NCI-H345 treated with DMSO at 0.1 percent for 48 hours (cell line): Measurements from ENCODE around the gene SLC35G3.
"Not testable (repeated sequence)": the region's sequence is repeated elsewhere in the genome, so short reads cannot be mapped to it uniquely, and the experiment has no call there.

ENCODE experiments used
- DNase-seq: peaks from one replicate; lab custom pipeline; 2025; ENCODE audit not compliant: unreplicated experiment; lab: John Stamatoyannopoulos, UW

Gene SLC35G3

DNA sequence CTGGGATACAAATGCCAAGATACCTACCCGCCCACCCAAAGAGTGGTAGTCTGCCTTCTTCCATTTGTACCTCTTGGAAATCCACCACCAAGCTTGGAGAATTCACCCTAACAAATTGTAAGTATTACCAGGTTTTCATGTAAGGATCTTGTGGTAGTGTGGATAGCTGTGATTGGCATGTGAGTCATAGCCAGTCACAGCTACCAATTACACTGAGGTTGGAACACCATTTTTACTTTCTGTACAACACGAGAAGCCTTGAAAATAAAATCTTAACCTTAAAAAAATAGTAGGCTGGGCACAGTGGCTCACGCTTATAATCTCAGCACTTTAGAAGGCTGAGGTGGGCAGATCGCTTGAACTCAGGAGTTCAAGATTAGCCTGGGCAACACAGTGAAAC is 18.5 kb upstream of the SLC35G3 start:
- no peak for DNase-seq

DNA sequence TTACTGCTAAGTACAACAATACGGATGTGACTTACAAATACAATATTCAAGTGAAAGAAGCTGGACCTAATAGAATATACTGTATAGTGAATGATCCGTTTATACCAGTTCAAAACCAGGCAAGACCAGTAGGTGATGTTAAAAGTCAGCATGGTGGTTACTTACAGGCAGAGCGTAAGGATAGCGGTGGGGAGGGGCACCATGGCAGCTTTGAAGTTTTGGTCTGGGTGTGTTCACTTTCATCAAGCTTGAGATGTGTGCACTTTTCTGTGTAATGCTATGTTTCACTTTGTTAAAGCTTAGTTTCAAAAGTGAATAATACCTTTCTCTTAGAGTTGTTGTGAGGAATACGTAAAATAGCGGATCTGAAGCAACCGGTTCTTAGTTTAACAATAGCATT is 16.5 kb upstream of the SLC35G3 start:
- no peak for DNase-seq

DNA sequence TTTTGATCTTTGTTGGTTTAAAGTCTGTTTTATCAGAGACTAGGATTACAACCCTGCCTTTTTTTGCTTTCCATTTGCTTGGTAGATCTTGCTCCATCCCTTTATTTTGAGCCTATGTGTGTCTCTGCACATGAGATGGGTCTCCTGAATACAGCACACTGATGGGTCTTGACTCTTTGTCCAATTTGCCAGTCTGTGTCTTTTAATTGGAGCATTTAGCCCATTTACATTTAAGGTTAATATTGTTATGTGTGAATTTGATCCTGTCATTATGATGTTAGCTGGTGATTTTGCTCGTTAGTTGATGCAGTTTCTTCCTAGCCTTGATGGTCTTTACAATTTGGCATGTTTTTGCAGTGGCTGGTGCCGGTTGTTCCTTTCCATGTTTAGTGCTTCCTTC is 8.4 kb upstream of the SLC35G3 start:
- not testable (repeated sequence) for DNase-seq

DNA sequence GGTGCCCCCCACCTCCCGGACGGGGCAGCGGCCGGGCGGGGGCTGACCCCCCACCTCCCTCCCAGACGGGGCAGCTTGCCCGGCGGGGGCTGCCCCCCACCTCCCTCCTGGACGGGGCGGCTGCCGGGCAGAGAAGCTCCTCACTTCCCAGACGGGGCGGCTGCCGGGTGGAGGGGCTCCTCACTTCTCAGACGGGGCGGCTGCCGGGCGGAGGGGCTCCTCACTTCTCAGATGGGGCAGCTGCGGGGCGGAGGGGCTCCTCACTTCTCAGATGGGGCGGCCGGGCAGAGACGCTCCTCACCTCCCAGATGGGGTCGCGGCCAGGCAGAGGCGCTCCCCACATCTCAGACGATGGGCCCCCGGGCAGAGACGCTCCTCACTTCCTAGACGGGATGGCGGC is 869 bp upstream of the SLC35G3 start:
- DNase-seq = not testable (repeated sequence)

DNA sequence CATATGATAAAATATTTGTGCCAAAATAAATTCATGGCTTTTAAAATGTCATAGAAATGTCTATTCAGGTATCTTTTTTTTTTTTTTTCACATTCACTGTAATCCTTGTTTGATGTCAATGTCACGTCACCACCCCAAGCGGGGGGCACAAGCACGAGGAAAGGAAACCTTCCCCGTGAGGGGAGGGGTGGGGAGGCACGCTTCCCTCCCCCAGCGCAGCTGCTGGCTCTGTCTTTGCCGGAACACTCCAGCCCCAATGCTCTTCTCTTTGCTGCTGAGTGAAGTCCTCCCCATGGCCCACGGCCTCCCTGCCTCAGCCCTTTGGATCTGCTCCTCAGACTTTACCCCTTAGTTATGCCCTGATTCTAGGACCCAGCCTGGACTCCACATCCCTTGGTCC is 1.5 kb downstream of the SLC35G3 start:
- DNase-seq = no peak

DNA sequence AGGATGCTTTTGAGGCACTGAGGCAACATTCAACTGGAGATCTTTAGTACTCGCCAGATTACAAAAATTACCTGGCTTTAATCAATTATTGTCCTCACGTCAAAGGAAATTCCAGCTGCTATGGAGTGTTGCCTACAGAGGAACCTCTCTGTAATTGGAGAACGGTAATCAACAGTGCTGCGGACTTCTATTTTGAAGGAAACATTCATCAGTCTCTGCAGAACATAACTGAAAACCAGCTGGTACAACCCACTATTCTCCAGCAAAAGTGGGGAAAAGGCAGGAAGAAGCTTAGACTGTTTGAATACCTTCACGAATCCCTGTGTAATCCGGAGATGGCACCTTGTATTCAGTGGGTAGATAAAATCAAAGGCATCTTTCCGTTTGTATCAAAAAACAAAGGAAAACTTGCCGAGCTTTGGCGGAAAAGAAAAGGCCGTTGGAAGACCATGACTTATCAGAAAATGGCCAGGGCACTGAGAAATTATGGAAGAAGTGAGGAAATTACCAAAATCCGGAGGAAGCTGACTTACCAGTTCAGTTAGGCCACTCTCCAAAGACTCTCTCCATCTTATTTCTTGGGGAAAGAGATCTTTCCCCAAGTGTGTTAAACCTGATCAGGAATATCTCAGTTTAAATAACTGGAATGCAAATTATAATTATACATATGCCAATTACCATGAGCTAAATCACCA is 3.0 kb downstream of the SLC35G3 start:
- DNase-seq = no peak

DNA sequence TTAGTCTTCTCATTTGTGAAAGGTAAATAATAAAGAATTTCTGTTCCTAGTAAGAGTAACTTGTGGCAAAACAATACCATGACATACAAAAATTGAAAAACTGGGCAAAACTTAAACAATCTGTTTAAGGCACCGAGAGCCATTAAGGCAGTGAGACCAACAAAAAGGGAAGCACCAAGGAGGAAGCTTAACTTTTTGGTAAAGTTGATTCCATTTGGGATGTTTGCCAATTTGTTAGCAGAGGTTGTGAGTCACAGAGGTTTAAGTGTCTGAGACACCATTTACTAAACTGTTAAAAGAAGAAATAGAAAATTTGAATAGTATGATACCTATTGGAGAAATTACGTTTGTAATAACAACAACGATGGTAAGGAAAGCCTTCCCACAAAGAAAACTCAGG is 4.9 kb downstream of the SLC35G3 start:
- no peak for DNase-seq

DNA sequence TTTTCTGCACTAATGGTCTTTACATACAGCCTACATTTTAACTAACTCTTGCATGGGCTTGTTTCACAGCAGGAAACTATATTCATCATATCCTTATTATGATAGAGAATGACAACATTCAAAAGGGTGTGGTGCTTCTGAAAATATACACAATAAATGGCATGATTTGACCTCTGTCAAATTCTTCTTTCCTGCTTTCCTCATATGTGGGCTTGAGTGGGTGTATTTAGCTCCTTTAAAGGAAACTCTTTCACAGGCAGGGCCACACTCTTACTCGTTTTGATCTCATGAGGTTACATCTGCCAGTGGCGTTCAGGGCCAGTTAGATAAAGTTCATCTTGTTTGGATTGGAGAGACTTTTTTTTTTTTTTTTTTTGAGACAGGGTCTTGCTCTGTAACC is 6.1 kb downstream of the SLC35G3 start:
- no peak for DNase-seq

DNA sequence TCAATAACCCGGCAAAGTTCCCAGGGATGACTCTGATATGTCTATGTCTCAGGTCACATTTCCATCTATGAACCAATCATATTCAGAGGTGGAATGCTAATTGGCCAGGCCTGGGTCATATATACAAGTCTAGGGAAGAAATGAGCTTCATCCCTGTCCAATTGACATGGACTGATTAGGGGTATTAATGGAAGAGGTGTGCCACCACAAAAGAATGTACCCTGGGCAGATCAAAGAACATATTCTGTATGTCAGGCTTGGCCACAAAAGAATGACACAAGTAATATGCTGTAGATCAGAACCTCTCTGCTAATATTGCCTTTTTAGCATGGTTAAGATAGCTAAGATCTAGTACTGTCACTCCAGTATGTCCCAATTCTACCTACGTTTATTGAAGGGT is 6.7 kb downstream of the SLC35G3 start:
- no peak for DNase-seq

DNA sequence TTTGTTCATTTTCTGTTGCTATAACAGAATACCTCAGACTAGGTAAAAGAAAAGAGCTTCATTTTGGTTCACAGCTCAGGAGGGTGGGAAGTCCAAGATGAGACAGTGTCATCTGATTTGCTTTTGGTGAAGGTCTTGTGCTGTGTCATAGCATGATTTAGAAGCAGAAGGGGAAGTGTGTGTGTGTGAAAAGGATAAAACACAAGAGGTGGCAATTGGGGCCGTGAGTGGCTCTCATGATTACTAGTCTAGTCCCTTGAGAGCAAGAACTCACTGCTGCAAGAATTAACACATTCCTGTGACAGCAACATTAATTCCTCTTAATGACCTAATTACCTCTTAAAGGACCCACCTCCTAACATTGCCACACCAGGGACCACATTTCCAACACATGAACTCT is 8.3 kb downstream of the SLC35G3 start:
- no peak for DNase-seq

DNA sequence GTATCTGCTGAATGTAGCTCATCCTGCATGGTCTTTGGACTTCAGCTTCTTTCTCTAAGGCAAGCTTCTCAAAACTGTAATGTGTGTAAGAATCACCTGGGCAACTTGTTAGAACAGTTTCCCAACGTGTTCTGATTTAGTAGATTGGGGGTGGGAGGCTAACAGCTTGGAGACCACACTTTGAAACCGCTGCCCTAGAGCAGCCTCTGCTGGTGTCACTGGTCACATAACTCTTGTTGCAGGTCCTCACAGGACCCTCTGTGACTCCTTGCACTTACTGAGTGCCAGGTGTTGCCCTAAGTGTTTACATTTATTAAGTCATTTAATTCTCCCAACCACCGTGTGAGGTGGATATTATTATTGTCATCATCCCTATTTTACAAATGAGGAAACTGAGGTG is 9.9 kb downstream of the SLC35G3 start:
- no peak for DNase-seq

DNA sequence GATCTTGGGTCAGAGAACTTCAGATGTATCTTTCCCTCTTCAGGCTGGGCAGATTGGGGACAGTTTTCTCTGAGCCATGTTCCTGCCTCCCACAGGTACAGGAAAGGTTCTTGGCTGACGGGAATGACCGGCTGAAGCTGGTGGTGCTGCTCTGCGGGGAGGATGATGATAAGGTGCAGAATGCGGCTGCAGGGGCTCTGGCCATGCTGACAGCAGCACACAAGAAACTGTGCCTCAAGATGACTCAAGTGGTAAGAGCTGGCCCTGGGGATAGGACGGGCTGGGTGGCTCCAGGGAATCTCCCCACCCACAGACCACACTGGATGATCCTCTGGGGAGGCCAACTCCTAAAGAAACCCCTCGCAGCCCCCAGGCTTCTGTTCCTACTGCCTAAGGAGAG is 10.9 kb downstream of the SLC35G3 start:
- DNase-seq = no peak

DNA sequence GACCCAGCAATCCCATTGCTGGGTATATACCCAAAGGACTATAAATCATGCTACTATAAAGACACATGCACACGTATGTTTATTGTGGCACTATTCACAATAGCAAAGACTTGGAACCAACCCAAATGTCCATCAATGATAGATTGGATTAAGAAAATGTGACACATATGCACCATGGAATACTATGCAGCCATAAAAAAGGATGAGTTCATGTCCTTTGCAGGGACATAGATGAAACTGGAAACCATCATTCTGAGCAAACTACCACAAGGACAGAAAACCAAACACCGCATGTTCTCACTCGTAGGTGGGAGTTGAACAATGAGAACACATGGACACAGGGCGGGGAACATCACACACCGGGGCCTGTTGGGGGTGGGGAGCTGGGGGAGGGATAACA is 14.8 kb downstream of the SLC35G3 start:
- DNase-seq = not testable (repeated sequence)

DNA sequence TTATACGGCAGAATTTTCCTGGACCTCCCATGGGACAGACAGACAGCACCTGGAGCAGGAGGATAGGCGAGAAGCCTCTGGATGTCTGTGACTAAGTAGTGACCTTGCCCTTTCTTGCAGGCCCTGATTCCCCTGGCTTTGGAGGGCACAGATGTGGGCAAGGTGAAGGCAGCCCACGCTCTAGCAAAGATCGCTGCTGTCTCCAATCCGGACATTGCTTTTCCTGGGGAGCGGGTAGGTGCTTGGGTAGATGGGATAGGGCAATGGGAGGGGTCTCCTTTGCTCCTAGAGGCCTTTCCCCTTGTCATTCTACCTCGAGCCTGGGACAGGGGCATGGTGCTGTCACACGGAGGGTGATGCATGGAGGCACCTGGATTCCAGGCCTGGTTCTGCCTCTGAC is 17.3 kb downstream of the SLC35G3 start:
- DNase-seq = no peak

DNA sequence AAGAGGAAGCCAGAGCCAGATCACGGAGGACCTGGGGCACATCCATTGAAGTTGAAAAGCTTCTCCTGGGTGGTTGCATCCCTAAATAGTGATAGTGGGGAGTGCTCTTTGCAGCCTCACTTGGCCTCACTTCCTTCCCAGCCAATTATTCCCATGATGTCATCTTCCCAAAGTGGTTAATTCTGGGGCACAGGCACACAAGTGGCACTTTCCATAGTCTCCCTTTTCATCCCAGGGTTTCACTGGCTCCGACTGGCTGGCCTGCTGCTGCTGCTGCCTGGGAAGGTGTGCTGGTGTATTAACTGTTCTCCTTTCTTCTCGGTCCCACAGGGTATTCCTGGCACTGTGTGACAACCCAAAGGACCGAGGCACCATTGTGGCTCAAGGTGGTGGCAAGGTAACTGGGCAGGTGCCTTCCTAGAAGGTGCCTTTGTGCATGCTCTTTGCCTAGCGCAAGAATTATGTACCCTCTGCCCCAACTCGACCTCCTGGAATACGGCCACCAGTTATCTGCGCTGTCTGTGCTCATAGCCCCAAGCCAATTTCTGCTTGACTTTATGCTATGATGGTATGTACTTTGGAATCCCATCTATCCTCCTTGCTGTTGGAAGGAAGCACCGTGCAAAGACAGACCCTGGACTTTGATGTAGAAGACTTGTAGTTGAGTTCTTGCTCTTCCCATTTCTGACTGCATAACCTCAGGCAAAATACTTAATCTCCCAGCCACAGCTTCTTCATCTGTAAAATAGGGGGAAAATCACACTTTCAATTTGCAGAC is 18.4 kb downstream of the SLC35G3 start:
- DNase-seq = no peak

DNA sequence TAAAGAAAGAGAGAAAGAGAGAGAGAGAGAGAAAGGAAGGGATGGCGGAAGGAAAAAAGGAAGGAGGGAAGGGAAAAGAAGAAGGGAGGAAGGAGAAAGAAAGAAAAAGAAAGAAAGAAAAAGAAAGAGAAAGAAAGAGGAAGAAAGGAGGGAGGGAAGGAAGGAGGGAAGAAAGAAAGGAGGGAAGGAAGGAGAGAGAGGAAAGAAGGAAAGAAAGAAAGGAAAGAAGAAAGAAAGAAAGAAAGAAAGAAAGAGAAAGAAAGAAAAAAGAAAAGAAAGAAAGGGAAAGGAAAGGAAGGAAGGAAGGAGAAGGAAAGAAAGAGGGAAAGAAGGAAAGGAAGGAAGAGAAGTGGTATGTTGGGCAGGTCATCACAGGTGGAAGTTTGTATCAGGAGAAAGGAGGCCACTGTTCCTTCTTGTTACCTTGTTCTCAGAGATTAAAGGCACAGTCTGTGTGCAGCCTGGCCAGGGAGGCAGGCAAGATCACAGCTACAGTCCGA is 19.3 kb downstream of the SLC35G3 start:
- no peak for DNase-seq

DNA sequence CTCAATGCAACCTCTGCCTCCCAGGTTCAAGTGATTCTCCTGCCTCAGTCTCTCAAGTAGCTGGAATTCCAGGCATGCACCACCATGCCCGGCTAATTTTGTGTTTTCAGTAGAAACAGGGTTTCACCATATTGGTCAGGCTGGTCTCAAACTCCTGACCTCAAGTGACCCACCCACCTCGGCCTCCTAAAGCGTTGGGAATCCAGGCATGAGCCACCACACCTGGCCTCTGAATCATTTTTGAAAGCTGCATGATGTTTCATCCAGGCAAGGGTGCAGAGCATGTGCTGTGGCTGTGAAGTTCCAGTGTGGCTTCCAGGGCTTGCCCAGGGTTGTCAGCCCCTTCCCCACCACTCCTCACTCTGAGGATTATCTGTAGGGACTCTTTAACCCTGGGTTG is 21.9 kb downstream of the SLC35G3 start:
- DNase-seq = not testable (repeated sequence)

DNA sequence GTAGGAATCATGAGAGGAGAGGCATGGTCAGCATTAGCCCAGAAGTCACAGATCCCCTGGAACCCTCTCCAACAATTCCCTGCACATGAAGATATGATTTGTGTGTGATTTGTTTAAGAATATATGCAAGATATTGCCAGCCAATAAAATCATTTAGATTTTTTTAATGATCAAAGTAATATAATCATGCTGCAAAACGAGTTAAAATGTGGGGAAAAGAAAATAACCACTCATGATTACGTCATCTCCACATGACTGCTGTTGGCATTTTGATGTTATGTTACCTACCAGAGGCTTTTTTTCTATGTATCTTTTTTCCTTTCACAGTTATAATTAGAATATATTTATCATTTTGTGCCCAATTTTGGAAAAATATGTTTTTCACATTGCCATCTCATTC is 22.4 kb downstream of the SLC35G3 start:
- DNase-seq = no peak

DNA sequence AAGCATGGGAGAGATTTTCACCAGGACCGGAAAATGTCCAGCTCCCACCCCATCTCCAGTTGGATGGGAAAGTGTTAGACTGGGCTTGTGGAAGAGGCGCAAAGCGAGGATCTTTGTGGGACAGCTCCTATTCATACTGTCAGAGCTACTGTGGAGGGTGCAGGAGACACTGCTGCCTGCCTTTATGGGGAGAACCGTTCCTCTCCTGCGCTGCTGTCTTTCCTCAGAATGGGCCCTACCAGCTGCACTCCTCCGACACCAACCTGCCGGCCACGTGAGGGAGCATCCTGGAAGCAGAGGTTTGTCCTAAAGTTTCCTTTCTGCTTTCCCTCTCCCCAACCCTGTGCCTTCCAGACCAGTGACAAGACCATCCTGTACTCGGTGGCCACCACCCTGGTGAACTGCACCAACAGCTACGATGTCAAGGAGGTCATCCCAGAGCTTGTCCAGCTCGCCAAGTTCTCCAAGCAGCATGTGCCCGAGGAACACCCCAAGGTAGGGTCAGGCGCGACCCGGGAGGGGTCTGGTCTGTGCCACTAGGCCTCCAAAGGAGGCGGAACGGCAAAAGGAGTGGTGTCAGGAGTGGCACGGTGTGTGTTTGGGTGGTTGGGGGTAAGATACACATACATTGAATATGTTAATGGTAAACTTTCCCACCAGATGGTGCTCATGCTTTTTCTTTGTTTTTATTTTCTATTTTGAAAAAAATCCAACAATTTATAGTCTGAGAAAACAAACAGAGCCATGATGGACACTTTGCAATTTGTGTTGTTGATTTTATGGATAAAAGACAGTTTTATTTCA is 23.0 kb downstream of the SLC35G3 start:
- no peak for DNase-seq

DNA sequence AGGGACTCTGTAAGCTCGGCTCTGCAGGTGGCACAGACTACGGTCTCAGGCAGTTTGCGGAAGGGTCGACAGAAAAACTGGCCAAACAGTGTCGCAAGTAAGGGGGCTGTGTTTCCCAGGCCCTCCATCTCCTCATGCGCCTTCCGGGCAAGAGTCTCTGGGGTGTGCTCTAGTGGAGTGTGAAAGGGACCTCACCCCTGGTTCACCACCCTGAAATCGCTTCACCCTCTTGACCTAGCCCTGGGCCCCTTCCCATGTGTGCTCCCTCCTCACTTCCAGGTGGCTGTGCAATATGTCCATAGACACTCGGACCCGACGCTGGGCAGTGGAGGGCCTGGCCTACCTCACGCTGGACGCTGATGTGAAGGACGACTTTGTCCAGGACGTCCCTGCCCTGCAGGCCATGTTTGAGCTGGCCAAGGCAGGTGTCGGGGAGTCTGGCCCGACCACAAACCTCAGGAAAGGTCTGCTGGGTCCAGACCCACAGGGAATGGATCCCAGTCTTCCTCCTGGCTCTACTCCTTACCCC is 24.3 kb downstream of the SLC35G3 start:
- no peak for DNase-seq

DNA sequence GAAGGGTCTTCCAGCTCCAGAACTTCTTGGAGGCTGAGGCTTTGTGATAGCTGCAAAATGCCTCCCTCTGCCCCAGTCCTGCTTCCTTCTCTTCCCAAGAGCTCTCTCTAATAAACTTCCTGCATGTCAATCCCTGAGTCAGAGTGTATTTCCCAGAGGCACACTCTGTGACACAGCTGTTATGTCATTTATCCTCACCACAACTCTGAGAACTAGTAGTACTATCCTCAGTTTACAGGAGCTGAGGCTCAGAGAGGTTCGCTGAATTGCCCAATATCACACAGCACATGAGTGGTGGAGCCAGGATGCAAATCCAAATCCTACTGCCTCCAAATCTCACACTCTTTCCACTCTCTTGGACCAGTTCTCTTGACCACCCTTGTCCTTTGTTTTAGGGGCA is 26.5 kb downstream of the SLC35G3 start:
- no peak for DNase-seq

DNA sequence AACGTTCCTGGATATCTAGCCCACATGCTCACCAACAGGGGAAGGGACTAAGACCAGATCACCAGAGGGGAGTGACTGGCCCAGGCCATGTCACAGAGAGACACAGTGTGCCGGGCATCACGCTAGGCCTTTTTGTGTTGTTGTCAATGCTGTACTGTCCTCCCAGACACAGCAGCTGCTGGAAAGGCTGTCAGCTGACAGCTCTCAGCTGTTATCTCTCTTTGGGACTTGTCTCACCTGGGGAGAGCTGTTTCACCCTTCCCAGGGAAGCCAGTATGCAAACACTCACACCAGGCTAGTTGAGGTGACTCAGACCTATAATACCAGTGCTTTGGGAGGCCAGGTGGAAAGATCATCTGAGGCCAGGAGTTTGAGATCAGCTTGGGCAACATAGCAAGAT is 27.1 kb downstream of the SLC35G3 start:
- no peak for DNase-seq
